Endodermal cell (in vitro differentiated cells): ENCODE measurements around the gene CAMSAP1. TPM values are rescaled to one million over a fixed set of nuclear protein-coding genes. Genes with fewer than 3 reads are reported as not detected.

Experiments used
- DNase-seq: peaks from one replicate; pipeline ENCODE4 v3.0.0-alpha.2; 2017
- H3K27ac ChIP-seq: 2 replicates; pipeline ENCODE4 v1.5.1; 2013; ENCODE audit warnings: mild to moderate bottlenecking, low read depth, low read length, moderate library complexity
- H3K27me3 ChIP-seq: 2 replicates; pipeline ENCODE4 v1.6.1; 2013; ENCODE audit warnings: mild to moderate bottlenecking, low read length, moderate library complexity; ENCODE audit not compliant: insufficient read depth, control insufficient read depth, poor library complexity, severe bottlenecking
- H3K36me3 ChIP-seq: 2 replicates; pipeline ENCODE4 v1.7.0; 2013; ENCODE audit warnings: mild to moderate bottlenecking, low read length, moderate library complexity; ENCODE audit not compliant: control insufficient read depth, insufficient read depth
- H3K4me1 ChIP-seq: one replicate; pipeline ENCODE4 v1.7.0; 2013; ENCODE audit warnings: low read length; ENCODE audit not compliant: control insufficient read depth, insufficient read depth
- H3K4me3 ChIP-seq: 2 replicates; pipeline ENCODE4 v1.5.1; 2013; ENCODE audit warnings: mild to moderate bottlenecking, low read length, moderate library complexity
- H3K9ac ChIP-seq: 2 replicates; pipeline ENCODE4 v1.6.1; 2013; ENCODE audit warnings: mild to moderate bottlenecking, low read length, moderate library complexity; ENCODE audit not compliant: poor library complexity, severe bottlenecking; ENCODE audit errors: extremely low read depth
- H3K9me3 ChIP-seq: 2 replicates; pipeline ENCODE4 v1.6.1; 2013; ENCODE audit warnings: mild to moderate bottlenecking, low read length, moderate library complexity; ENCODE audit not compliant: control insufficient read depth
- H3K27ac Mint-ChIP-seq: 2 replicates; pipeline ENCODE4 v1.8.0; 2020; ENCODE audit warnings: mixed read lengths
- H3K27me3 Mint-ChIP-seq: 2 replicates; pipeline ENCODE4 v1.8.0; 2021; ENCODE audit warnings: mild to moderate bottlenecking, mixed read lengths; ENCODE audit not compliant: insufficient read depth
- H3K36me3 Mint-ChIP-seq: 2 replicates; pipeline ENCODE4 v1.8.0; 2020; ENCODE audit warnings: low read depth, mixed read lengths
- H3K4me1 Mint-ChIP-seq: 2 replicates; pipeline ENCODE4 v1.8.0; 2020; ENCODE audit warnings: mixed read lengths
- H3K4me3 Mint-ChIP-seq: 2 replicates; pipeline ENCODE4 v1.8.0; 2020; ENCODE audit warnings: mild to moderate bottlenecking, moderate library complexity, mixed read lengths
- H3K9me3 Mint-ChIP-seq: 2 replicates; pipeline ENCODE4 v1.8.0; 2020; ENCODE audit warnings: mild to moderate bottlenecking, mixed read lengths
- CTCF ChIP-seq: fragments of 200-600 bp; sonication (generic); conservative IDR thresholded peaks from 2 replicates; pipeline ENCODE4 v1.5.0; 2021; ENCODE audit warnings: antibody characterized with exemption, mild to moderate bottlenecking
- WGBS, 2 experiments: methylation state at CpG; one replicate each; pipeline versions ENCODE4 v1.1.5 to v1.1.7; 2013; ENCODE audit warnings: missing lambda C conversion rate in 2 of 2, mixed read lengths in 1 of 2; ENCODE audit not compliant: insufficient coverage in 1 of 2, insufficient read length in 1 of 2; 5-methylcytosine and 5-hydroxymethylcytosine counted together
- total RNA-seq, 2 donors: library from RNA; stranded (reverse); fragmentation: NEBNext Ultra II Directional in 1 of 2; extraction: Animal tissue kit (Norgen Biotek cat#: 25700) in 1 of 2; gene quantifications; 2 replicates in 1 of 2; 3 replicates in 1 of 2; pipeline ENCODE4 v1.2.1, GENCODE V29; 2021

The CAMSAP1 gene
- total RNA-seq, 2 donors from 2014 or later, result 40.1 to 43.1 TPM

- no peaks in the 10 kb centered on the region for H3K4me1 Mint-ChIP-seq
- H3K36me3 Mint-ChIP-seq, result no peaks in the 10 kb centered on the region
- H3K27me3 Mint-ChIP-seq, result no peaks in the 10 kb centered on the region
- Histone ChIP-seq H3K27me3 (no peaks in the 10 kb centered on the region), H3K36me3 (no peaks in the 10 kb centered on the region), H3K9ac (no peak overlapping the region), H3K9me3 (no peaks in the 10 kb centered on the region), H3K4me3 (no peak overlapping the region), H3K27ac (no peak overlapping the region), H3K4me1 (no peaks in the 10 kb centered on the region)
- WGBS, 2 experiments, result 85 to 92% methylated on average over 2 to 6 of the region's 6 CpGs
- H3K9me3 Mint-ChIP-seq, result no peaks in the 10 kb centered on the region
- no peak for DNase-seq
- no peak overlapping the region for H3K27ac Mint-ChIP-seq
- H3K4me3 Mint-ChIP-seq, result no peak overlapping the region
- TF ChIP-seq CTCF, result no peak
Measured at GRCh38 chr9:135801070-135801469, 106.3 kb downstream of the CAMSAP1 start.

GRCh38 chr9:135799261-135799660 lies 108.1 kb downstream of the CAMSAP1 start:
- Mint-ChIP-seq H3K36me3 (no peaks in the 10 kb centered on the region), H3K27me3 (no peaks in the 10 kb centered on the region), H3K4me3 (no peak overlapping the region), H3K9me3 (no peaks in the 10 kb centered on the region), H3K27ac (no peak overlapping the region), H3K4me1 (no peaks in the 10 kb centered on the region)
- Histone ChIP-seq H3K27me3 (no peaks in the 10 kb centered on the region), H3K36me3 (no peaks in the 10 kb centered on the region), H3K27ac (no peak overlapping the region), H3K4me1 (no peaks in the 10 kb centered on the region), H3K4me3 (no peak overlapping the region), H3K9ac (no peak overlapping the region), H3K9me3 (no peaks in the 10 kb centered on the region)
- TF ChIP-seq CTCF, result no peak
- no peak for DNase-seq
- WGBS, 2 experiments, result 94 to 96% methylated on average over 7 to 13 of the region's 13 CpGs

GRCh38 chr9:135798263-135798585 lies 109.1 kb downstream of the CAMSAP1 start:
- Histone ChIP-seq H3K4me3 (no peak overlapping the region), H3K36me3 (no peaks in the 10 kb centered on the region), H3K27ac (no peak overlapping the region), H3K9ac (no peak overlapping the region), H3K9me3 (no peaks in the 10 kb centered on the region), H3K27me3 (no peaks in the 10 kb centered on the region), H3K4me1 (no peaks in the 10 kb centered on the region)
- H3K4me1 Mint-ChIP-seq, result no peaks in the 10 kb centered on the region
- H3K9me3 Mint-ChIP-seq, result no peaks in the 10 kb centered on the region
- H3K27me3 Mint-ChIP-seq, result no peaks in the 10 kb centered on the region
- no peak overlapping the region for H3K27ac Mint-ChIP-seq
- H3K4me3 Mint-ChIP-seq, result no peak overlapping the region
- H3K36me3 Mint-ChIP-seq, result no peaks in the 10 kb centered on the region
- WGBS, 2 experiments, result 93 to 96% methylated on average over 5 to 10 of the region's 10 CpGs
- no peak for DNase-seq
- TF ChIP-seq CTCF, result no peak
